ENCODE data around the gene SIX2.
"Not testable (repeated sequence)": the region's sequence is repeated elsewhere in the genome, so short reads cannot be mapped to it uniquely, and the experiment has no call there.

SIX2 gene

DNA sequence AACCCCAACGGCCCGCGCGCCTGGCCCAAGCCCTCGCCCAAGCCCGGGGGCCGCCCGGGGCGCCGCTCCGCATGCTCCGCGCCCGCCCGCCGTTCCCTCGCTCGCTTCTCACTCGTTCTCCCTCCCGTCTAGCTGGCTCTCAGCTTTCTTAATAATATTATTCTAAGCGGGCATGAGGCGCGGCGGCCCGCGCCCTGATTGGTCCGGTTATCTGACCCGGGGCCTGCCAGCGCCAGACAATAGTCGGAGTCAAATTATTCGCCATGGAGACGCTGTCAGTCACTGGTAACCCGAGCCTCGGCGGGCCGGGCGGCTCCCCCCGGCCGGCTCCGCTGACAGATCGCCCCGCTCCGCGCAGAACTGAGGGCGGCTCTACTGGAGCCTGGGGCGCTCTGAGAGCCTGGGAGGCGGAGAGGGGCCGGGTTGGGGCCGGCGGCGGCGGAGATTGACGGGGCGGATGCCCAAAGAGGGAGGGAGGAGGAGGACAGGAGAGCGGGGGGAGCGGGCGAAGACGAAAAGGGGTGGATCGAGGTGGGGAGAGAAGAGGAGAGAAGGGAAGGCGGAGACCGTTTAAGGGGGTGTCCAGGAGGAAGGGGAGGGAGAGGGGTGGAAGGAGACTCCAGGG lies at the start of gene SIX2:
Gene SIX2, minus strand, starts transcription at position 150 of the 625 bp plus-strand sequence. CDS start 342 bp downstream, outside the sequence.
- peak; percentile 57 for DNase-seq

DNA sequence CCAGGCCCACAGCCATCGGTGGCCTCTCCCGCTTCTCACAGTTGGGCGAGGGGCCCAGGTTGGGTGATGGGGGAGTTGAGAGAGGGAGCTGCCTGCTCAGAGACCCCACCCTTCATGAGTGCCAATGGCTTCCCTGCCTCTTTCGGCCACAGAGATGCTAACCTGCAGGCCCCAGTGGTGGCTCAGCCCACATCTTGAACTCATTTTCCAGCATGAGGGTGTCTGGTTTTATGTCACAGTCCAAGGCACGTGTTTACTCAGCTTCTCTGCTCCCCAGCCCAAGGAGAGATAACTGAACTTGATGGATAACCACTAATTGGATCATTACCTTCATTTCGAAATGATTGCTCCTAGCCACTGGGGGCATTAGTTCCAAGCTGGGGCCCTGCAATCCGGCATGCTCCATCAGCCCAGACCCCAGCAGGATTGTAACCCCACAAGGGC lies 45.9 kb upstream of the SIX2 start:
- DNase-seq = no peak

DNA sequence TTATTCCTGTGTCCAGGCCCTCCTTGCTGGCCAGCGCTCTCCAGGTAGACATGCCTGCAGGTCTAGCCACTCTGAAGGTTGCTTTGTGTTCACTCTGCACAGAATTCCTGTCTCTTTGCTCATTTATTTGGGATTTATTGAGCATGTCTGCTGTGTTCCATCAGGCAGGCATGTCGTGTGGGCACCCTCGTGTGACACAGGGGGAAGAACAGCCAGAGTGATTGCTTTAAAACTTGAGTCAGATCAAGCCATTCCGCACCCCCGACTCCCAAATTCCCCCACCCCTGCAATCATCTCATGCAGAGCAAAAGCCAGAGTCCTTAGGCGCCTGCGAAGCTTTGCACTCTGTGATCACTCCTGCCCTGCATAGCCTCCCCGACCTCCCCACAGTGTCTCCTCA lies 44.7 kb upstream of the SIX2 start:
- DNase-seq = no peak

DNA sequence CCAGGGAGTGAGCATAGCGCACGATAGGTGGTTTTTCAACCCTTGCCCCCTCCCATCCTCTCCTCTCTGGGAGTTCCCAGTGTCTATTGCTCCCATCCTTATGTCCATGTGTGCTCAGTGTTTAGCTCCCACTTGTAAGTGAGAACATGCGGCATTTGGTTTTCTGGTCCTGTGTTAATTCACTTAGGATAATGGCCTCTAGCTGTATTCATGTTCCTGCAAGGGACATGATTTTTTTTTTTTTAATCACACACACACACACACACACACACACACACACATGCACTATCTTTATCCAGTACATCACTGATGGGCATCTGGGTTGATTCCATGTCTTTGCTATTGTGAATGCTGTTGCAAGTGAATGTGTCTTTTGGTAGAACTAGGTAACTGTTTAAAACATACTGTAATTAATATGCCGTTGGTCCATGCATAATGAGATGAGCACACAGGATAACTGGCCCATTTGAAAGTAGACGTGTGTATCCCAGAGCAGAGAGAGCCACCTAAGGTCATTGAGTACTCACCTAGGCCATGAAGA lies 43.2 kb upstream of the SIX2 start:
- DNase-seq = no peak

DNA sequence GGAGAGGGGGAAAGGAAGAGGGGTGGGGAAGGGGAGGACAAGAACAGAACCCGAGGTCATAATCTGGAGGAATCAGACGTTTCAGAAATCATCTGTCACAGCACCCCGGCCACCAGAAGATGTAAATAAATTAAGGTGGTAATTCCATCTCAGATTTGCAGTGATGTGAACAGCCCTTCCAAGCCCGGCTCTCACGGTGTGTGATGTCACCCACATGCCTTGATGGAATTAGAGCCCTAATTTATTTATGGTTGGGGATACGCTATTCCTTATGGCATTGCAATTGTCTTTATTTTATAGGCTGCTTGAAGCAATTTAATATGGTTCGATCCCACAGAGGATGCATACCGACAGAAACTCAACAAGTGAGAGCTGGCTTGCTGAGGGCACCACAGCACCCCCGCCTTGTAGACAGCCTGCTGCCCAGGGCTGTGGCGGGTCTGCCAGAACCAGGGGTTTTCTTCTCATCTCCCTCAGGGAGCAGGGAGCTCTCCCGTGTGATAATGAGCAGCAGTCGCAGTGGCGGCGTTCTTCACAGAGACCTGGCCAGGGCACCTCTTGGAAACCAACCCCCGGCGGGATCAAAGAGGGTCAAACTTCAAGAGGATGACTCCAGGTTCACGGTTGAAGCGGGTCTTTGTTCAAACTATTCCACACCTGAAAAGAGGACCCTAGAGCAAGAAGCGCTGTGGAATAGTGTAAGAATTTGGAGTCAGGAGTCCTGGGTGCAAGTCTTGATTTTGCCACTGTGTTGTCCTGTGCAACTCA lies 40.5 kb upstream of the SIX2 start:
- no peak for DNase-seq

- no peak for DNase-seq
Measured at GRCh38 chr2:45047301-45047700, 38.0 kb upstream of the SIX2 start.

DNA sequence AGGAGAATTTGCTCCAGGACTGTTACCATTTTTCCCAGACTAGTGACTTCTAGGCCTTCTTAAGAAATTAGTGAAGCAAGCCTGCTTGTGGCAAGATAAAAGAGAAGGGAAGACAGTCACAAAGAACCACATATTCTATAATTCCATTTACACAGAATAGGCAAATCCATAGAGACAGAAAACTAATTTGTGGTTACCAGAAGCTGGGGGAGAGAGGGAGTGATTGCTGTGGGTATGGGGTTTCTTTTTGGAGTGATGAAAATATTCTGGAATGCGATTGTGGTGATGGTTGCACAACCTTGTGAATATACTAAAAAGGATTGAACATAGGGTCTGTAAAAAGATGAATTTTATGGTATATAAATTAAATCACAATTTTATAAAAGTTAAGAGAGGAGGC lies 37.5 kb upstream of the SIX2 start:
- no peak for DNase-seq

DNA sequence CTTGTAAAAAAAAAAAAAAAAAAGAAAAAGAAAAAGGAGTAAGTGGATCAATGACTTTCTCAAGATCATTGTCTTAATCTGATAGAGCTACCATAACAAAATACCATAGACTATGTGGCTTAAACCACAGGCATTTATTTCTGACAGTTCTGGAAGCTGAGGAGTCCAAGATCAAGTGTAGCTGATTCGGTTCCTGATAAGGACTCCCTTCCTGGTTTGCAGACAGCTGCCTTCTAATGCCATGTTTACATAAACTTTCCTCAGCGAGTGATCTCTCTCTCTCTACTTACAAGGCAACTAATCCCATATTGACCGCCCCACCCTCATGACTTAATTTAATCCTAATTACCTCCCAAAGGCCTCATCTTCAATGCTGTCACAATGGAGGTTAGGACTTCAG lies 36.5 kb upstream of the SIX2 start:
- DNase-seq = no peak

DNA sequence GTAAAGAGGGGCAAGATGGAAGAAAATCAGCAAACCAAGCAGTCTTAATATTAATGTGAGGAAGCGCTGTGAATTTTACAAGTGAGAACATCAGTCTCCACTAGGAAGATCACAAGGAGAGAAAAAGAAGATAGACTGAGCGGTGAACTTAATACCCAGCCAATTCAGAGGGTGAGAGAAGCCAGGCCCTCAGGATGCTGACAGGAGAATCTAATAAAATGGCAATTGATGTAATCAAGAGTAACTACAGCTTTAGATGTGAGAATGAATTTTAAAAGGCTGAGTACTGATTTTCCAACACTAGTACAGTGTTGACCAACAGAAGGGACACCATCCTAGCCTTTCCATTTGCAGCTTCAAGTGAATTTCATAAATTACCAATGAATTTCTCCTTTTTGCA lies 35.7 kb upstream of the SIX2 start:
- DNase-seq = no peak

DNA sequence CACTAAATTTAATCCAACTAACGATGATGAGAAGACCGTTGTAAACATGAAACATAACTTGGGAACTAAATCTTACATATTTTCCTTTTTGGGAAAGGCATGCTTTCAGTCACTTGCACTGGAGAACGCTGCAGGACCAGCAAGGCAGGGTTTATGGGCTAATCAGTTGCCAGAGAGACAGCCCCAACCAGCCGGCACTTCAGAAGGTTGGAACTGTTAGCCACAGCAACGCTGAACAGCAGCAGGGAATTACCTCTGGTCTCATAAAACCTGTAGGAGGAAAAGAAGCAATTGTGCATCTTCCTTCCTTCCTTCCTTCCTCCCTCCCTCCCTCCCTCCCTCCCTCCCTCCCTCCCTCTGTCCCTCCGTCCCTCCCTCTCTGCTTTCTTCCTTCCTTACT lies 33.9 kb upstream of the SIX2 start:
- no peak for DNase-seq

GRCh38 chr2:45042401-45042800 lies 33.1 kb upstream of the SIX2 start:
- no peak for DNase-seq

- no peak for DNase-seq
Measured at GRCh38 chr2:45040786-45041185, 31.5 kb upstream of the SIX2 start.

DNA sequence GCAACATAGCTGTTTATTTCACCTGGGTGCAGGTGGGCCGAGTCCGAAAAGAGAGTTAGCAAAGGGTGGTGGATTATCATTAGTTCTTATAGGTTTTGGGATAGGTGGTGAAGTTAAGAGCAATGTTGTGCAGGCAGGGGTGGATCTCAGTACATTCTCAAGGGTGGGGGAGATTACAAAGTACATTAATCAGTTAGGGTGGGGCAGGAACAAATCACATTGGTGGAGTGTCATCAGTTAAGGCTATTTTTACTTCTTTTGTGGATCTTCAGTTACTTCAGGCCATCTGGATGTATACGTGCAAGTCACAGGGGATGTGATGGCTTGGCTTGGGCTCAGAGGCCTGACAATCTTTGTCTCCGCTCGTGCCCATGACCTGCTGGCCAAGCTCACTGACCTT lies 30.6 kb upstream of the SIX2 start:
- DNase-seq = not testable (repeated sequence)

DNA sequence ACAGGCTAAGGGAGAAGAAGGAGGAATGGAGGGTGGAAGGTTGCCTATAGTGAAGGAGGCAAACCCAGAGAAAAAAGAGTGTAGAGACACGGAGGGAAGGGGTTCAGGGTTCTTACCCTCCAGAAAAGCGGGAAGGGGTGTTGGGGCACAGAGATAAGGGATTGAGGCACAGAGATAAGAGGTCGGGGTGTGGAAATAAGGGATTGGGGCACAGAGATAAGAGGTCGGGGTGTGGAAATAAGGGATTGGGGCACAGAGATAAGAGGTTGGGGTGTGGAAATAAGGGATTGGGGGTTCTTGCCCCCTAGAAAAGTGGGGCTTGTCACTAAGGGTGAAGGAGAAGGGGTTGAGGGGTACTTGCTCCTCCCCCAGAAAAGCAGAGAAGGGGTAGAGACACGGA lies 29.6 kb upstream of the SIX2 start:
- not testable (repeated sequence) for DNase-seq

DNA sequence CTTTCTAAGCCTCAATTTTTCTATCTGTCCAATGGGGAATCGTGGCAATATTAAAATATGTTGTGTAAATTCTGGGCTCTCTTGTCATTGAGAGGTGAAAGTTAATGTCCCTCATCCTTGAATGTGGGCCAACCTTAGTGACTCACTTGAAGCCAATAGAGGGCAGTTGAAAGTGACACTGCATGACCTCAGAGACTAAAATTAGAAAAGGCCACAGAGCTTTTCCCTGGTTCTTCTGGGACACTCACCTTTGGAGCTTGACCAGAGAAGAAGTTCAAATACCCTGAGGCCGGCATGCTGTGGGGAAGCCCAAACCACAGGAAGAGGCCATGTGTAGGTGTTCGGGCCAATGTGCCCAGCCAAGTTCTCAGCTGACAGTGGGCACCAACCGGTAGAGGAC lies 24.1 kb upstream of the SIX2 start:
- DNase-seq = no peak

GRCh38 chr2:45031028-45031427 lies 21.8 kb upstream of the SIX2 start:
- no peak for DNase-seq

DNA sequence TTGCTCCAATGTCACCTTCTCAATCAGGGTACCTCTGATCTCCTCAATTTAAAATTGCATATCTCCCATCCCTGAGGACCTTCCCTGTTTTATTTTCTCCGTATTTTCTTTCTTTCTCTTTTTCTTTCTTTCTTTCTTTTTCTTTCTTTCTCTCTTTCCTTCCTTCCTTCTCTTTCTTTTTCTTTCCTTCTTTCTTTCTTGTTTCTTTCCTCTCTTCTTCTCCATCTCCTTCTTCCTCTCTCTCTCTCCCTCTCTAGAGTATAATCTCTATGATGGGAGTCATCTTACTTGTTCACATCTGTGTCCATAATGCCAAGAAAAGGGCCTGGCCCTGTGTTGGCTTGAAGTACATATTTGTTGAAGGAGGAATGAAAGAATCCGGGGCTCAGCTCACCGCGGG lies 21.3 kb upstream of the SIX2 start:
- DNase-seq = no peak

DNA sequence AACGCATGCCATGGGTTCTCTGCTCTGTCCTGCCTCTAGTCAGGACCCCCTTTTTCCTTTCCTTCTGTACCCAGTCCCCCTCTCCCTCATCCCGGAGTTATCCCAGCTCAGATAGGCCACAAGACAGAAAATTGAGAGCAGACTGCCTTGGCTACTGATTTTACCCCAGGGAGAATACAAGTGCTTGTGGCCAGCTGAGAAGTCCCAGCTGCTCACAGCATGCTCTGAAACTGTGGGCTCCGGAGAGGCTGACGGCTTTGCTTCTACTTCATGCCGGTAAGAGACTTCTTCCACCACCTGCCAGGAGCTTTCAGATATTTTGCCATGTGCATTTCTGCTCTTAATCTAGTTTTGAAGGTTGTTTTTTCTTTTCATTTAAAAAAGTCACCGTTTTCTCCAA lies 20.0 kb upstream of the SIX2 start:
- no peak for DNase-seq

DNA sequence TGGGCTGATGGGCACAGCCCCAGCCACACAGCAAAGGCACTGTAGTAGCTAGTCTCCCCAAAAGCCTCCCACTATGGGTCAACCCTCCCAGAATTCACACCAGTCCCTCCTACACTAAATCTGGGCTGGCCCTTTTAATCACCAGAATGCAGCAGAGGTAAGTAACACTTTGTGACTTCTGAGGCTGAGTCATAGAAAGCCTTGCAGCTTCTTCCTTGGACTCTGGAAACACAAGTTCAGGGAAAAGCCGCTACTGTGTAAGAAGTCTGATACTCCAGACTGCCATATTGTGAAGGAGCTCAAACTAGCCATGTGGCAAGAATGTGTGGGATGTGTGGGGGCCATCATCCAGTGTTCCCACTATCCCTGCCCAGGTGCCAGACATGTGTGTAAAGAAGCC lies 19.0 kb upstream of the SIX2 start:
- DNase-seq = no peak

GRCh38 chr2:45026924-45027450 lies 17.7 kb upstream of the SIX2 start:
- no peak for DNase-seq

- DNase-seq = no peak
Measured at GRCh38 chr2:45024600-45025291, 15.5 kb upstream of the SIX2 start.

- DNase-seq = no peak
Measured at GRCh38 chr2:45024097-45024496, 14.8 kb upstream of the SIX2 start.

DNA sequence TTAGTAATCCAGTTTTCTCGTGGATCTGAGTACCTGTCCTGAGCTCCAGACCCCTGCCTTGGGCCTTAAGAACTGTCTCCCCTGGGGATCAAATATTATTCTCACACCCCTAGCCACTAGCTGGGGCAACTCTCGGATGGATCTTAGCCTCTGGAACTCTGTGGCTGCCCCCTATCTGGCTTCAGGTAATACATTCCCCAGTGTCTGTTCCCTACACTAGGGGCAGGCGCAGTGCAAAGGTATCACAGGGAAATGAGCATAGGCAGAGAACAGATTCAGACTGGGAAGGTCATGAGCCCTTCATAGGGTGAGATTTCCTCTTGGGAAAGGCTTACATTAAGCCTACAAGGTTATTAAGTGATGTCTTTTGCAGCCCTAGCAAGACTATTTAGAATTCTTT lies 11.2 kb upstream of the SIX2 start:
- no peak for DNase-seq

- DNase-seq = no peak
Measured at GRCh38 chr2:45018023-45018422, 8.8 kb upstream of the SIX2 start.

Measured in GF-D8 (cell line).